Smooth muscle cell (in vitro differentiated cells): Measurements from ENCODE around the gene ADAM33. TPM values are rescaled to one million over a fixed set of nuclear protein-coding genes. Genes with fewer than 3 reads are reported as not detected.

Experiments used
- DNase-seq: peaks from one replicate; lab custom pipeline; 2025; ENCODE audit not compliant: unreplicated experiment; lab: John Stamatoyannopoulos, UW
- H2AFZ ChIP-seq: fragments of 200-600 bp; sonication (generic); 2 replicates; pipeline ENCODE4 v1.6.0; 2016; ENCODE audit warnings: antibody characterized with exemption, low read depth, mild to moderate bottlenecking
- H3F3A ChIP-seq: fragments of 200-600 bp; sonication (generic); 2 replicates; pipeline ENCODE4 v1.6.0; 2017; ENCODE audit warnings: antibody characterized with exemption, low read depth
- H3K27ac ChIP-seq: fragments of 200-600 bp; sonication (generic); 2 replicates; pipeline ENCODE4 v1.5.1; 2016; ENCODE audit warnings: low read depth, mild to moderate bottlenecking
- H3K27me3 ChIP-seq: fragments of 200-600 bp; sonication (generic); 2 replicates; pipeline ENCODE4 v1.6.1; 2016; ENCODE audit warnings: low read depth, mild to moderate bottlenecking
- H3K36me3 ChIP-seq: fragments of 200-600 bp; sonication (generic); 2 replicates; pipeline ENCODE4 v1.5.1; 2016; ENCODE audit warnings: low read depth
- H3K4me1 ChIP-seq: fragments of 200-600 bp; sonication (generic); 2 replicates; pipeline ENCODE4 v1.5.1; 2016; ENCODE audit warnings: low read depth
- H3K4me2 ChIP-seq: fragments of 200-600 bp; sonication (generic); 2 replicates; pipeline ENCODE4 v1.6.0; 2016; ENCODE audit warnings: mild to moderate bottlenecking
- H3K4me3 ChIP-seq: fragments of 200-600 bp; sonication (generic); 2 replicates; pipeline ENCODE4 v1.5.1; 2016; ENCODE audit warnings: mild to moderate bottlenecking
- H3K79me2 ChIP-seq: fragments of 200-600 bp; sonication (generic); 2 replicates; pipeline ENCODE4 v1.6.0; 2016; ENCODE audit warnings: low read depth, mild to moderate bottlenecking
- H3K9ac ChIP-seq: fragments of 200-600 bp; sonication (generic); 2 replicates; pipeline ENCODE4 v1.6.0; 2016; ENCODE audit warnings: low read depth
- H3K9me3 ChIP-seq: fragments of 200-600 bp; sonication (generic); replicated peaks from 2 replicates; pipeline ENCODE4 v1.5.1; 2016; ENCODE audit warnings: low read depth
- H4K20me1 ChIP-seq: fragments of 200-600 bp; sonication (generic); 2 replicates; pipeline ENCODE4 v1.6.0; 2016; ENCODE audit warnings: low read depth
- CTCF ChIP-seq: fragments of 200-600 bp; sonication (generic); IDR thresholded peaks from 2 replicates; pipeline ENCODE4 v1.5.1; 2017; ENCODE audit warnings: borderline replicate concordance, mild to moderate bottlenecking, antibody characterized with exemption; ENCODE audit not compliant: insufficient read depth, poor library complexity, severe bottlenecking
- WGBS: methylation state at CpG from one replicate; pipeline ENCODE4 v1.1.7; 2016; ENCODE audit warnings: low lambda C conversion rate; 5-methylcytosine and 5-hydroxymethylcytosine counted together
- polyA plus RNA-seq: library from polyadenylated mRNA; unstranded; fragments of >200 nt; fragmentation: Nextera tagmentation; extraction: Ambion mirVana; gene quantifications from 2 replicates; pipeline ENCODE4 v1.2.1, GENCODE V29; 2016
- total RNA-seq: library from RNA; depleted of rRNA; stranded (reverse); fragments of >200 nt; gene quantifications from 2 replicates; pipeline ENCODE4 v1.2.3, GENCODE V29; 2014

Gene ADAM33
- total and polyA plus RNA-seq, 2 experiments from 2014 or later: 5.1 to 7.4 TPM

- Histone ChIP-seq H3F3A (no peaks in the 10 kb centered on the region), H3K4me1 (no peaks in the 10 kb centered on the region), H3K27ac (no peak overlapping the region), H3K9me3 (no peaks in the 10 kb centered on the region), H3K79me2 (no peaks in the 10 kb centered on the region), H3K36me3 (no peaks in the 10 kb centered on the region), H3K9ac (no peak overlapping the region), H2AFZ (no peak overlapping the region), H3K4me3 (no peak overlapping the region), H3K4me2 (peak overlapping the region; percentile 40), H4K20me1 (no peaks in the 10 kb centered on the region), H3K27me3 (peaks cover 13% of the 10 kb centered on the region)
- no peak for TF ChIP-seq CTCF
- no peak for DNase-seq
- 26% methylated on average over 50 of the region's 58 CpGs for WGBS
Measured at GRCh38 chr20:3672547-3673171, 9.2 kb downstream of the ADAM33 start.

GRCh38 chr20:3671986-3672546, 9.7 kb downstream of the ADAM33 start:
- H3K4me2 ChIP-seq: no peak overlapping the region
- H2AFZ ChIP-seq: no peak overlapping the region
- no peak overlapping the region for H3K9ac ChIP-seq
- DNase-seq: no peak
- H4K20me1 ChIP-seq: no peaks in the 10 kb centered on the region
- no peaks in the 10 kb centered on the region for H3K79me2 ChIP-seq
- no peaks in the 10 kb centered on the region for H3K9me3 ChIP-seq
- no peak overlapping the region for H3K4me3 ChIP-seq
- H3K27ac ChIP-seq: no peak overlapping the region
- H3K36me3 ChIP-seq: no peaks in the 10 kb centered on the region
- no peaks in the 10 kb centered on the region for H3K4me1 ChIP-seq
- H3F3A ChIP-seq: no peaks in the 10 kb centered on the region
- no peak for TF ChIP-seq CTCF
- peaks cover 13% of the 10 kb centered on the region for H3K27me3 ChIP-seq
- WGBS: 69% methylated on average over 21 of the region's 23 CpGs

GRCh38 chr20:3670945-3671344, 10.9 kb downstream of the ADAM33 start:
- no peaks in the 10 kb centered on the region for H3F3A ChIP-seq
- DNase-seq: no peak
- TF ChIP-seq CTCF: no peak
- WGBS: 93% methylated on average over 10 of the region's 10 CpGs
- H2AFZ ChIP-seq: no peak overlapping the region
- no peak overlapping the region for H3K4me2 ChIP-seq
- no peaks in the 10 kb centered on the region for H3K79me2 ChIP-seq
- no peak overlapping the region for H3K27ac ChIP-seq
- H3K27me3 ChIP-seq: peaks cover 13% of the 10 kb centered on the region
- no peak overlapping the region for H3K4me3 ChIP-seq
- H3K4me1 ChIP-seq: no peaks in the 10 kb centered on the region
- H4K20me1 ChIP-seq: no peaks in the 10 kb centered on the region
- no peaks in the 10 kb centered on the region for H3K9me3 ChIP-seq
- H3K9ac ChIP-seq: no peak overlapping the region
- H3K36me3 ChIP-seq: no peaks in the 10 kb centered on the region

GRCh38 chr20:3670511-3670910, 11.3 kb downstream of the ADAM33 start:
- no peak overlapping the region for H3K4me3 ChIP-seq
- peaks cover 13% of the 10 kb centered on the region for H3K27me3 ChIP-seq
- WGBS: 81% methylated on average over 6 of the region's 6 CpGs
- TF ChIP-seq CTCF: peak; percentile 8
- no peaks in the 10 kb centered on the region for H3K4me1 ChIP-seq
- no peaks in the 10 kb centered on the region for H3K9me3 ChIP-seq
- no peak overlapping the region for H2AFZ ChIP-seq
- no peak overlapping the region for H3K4me2 ChIP-seq
- no peaks in the 10 kb centered on the region for H4K20me1 ChIP-seq
- no peak overlapping the region for H3K27ac ChIP-seq
- no peaks in the 10 kb centered on the region for H3F3A ChIP-seq
- no peak for DNase-seq
- H3K36me3 ChIP-seq: no peaks in the 10 kb centered on the region
- no peaks in the 10 kb centered on the region for H3K79me2 ChIP-seq
- H3K9ac ChIP-seq: no peak overlapping the region
